K562 treated with DMSO at 1 percent for 4 hours (cell line): ENCODE data around the gene GTF2H3. TPM values are rescaled to one million over a fixed set of nuclear protein-coding genes. Genes with fewer than 3 reads are reported as not detected.

ENCODE experiments used
- total RNA-seq: library from RNA; unstranded; fragments of 300-600 nt; gene quantifications from 2 replicates; pipeline ENCODE4 v1.2.3, GENCODE V29; 2022; ENCODE audit not compliant: insufficient read depth

The GTF2H3 gene
- total RNA-seq = 19.9 and 20.2 TPM in 2 replicates

DNA sequence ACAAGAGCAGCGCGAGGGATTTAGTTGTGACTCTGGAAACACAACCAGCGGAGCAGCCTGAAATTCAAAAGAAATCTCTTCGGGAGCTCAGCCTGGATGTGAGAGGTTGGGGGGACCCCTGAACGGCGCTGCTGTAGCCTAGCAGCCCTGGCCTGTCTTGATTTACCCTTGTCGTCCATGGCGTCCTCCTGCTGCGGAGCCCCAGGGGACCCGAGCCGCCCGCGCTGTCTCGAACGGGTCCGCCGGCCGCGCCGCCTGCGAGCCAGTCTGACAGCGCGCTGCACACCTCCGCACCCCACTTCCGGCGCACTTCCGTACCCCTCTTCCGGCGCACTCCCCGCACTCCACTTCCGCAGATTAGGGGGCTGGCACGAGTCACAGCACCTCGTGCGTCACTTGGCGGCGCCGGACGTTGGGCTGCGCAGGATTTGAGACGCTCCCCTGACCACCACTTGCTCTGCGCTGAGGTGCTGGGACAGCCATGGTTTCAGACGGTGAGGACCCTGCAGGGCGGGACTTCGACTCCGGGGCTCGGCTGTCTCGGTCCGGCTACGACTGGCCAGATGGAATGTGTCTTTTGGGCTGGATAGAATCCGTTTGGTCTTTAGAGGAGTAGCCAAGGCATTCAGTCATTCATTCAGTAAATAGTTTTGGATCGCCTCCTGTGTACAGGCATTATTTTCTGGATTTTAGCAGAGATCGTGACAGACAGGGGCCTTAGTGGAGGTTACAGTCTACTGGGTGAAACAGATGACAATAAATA lies at the start of gene GTF2H3, which contains the start of gene EIF2B1:
GTF2H3 (plus strand) TSS at position 451 of the 763 bp plus-strand sequence; CDS start at position 482, 31 bp downstream.
EIF2B1 (minus strand) TSS at position 308 of the 763 bp plus-strand sequence; CDS start at position 179, 129 bp downstream.

DNA sequence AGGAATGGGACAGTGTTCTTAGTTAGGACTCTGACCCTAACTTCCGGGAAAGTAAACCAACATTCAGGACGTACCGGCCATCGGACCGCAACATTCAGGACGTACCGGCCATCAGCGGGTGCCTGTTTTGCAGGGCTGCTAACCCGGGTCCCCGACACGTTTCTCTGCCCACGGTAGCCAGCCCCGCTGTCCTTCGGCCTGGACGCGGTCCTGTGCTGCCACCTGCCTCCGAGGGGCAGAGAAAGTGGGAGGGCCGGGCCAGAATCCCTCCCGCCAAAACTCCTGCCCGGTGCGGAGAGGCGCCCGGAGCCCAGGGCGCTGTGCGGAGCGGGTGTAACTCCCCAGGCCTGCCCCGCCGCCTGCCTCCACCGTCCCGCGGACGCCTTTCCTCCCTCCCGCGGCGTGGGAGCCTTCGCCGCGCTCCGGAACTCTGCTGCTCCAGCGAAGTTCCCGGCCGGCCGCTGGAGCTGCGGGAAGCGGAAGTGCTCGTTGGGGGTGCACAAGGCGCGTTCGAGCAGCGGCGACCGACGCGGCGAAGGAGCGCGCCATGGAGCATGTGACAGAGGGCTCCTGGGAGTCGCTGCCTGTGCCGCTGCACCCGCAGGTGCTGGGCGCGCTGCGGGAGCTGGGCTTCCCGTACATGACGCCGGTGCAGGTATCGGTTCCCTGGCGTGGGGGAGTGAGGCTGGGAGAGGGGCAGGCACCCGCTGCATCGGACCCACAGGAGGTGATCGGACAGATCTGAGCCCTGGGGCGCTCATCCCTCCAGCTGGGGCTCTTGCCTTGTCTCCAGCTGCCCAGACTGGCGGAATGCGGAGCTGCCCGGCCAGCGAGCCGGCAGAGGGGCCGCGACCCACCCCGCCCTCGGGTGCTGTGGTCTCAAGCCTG lies 31.8 kb upstream of the GTF2H3 start, which contains the start of gene DDX55:
DDX55 (plus strand) TSS at position 498 of the 888 bp plus-strand sequence; CDS start at position 548, 50 bp downstream.

DNA sequence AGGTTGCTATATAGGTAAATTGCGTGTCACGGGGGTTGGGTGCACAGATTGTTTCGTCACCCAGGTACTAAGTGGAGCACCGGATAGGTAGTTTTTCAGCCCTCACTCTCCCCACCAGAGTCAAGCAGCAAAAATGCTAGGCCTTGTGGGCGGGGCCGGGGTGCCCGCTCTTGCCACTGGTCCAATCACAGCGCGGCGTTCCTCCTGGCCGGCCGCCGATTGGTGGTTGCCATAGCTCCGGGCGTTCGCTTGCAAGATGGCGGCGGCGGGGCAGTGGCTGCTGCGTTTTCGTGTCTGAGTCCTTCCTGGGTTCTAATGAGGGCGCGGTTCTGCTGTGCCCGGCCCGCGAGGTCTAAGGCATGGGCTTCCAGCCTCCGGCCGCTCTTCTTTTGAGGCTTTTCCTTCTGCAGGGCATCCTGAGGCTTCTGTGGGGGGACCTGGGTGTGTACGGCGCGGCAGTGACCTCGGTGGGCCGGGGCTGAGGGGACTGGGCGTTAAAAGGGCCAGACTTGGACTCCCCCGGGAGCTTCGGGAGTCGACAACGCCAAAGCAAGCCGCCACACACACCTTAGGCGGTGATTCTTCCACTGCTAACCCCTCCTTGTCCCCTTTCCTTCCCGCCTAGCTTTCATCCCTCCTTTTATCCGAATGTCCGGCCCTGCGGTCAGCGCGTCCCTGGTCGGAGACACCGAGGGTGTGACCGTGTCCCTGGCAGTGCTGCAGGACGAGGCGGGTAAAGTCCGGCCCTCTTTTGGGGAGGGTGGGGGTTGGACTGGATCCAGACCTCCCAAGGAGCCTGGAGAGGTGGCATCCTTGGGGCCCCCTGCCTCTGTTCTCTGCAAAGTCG lies 37.5 kb downstream of the GTF2H3 start, which contains the start of gene TCTN2:
TCTN2 (plus strand) TSS at position 232 of the 847 bp plus-strand sequence; CDS start at position 360, 128 bp downstream.

Other genes with a start within 250 kb of the GTF2H3 start
- gene KMT5A, start 249.7 kb upstream of the GTF2H3 start, total RNA-seq = 72.4 and 84.7 TPM in 2 replicates
- 7.9 and 9.1 TPM in 2 replicates for gene RILPL2, start 197.1 kb upstream of the GTF2H3 start, total RNA-seq
- gene SNRNP35, start 175.7 kb upstream of the GTF2H3 start, total RNA-seq = 15.5 and 25.5 TPM in 2 replicates
- gene RILPL1, start 100.1 kb upstream of the GTF2H3 start, total RNA-seq = 3.3 and 3.7 TPM in 2 replicates
- 123 and 139 TPM in 2 replicates for gene TMED2, start 49.3 kb upstream of the GTF2H3 start, total RNA-seq
- 14.2 and 22.0 TPM in 2 replicates for gene DDX55, start 31.7 kb upstream of the GTF2H3 start, total RNA-seq
- gene EIF2B1, start 143 bp upstream of the GTF2H3 start, total RNA-seq = 29.7 and 46.7 TPM in 2 replicates
- gene TCTN2, start 37.3 kb downstream of the GTF2H3 start, total RNA-seq = 3.3 and 4.1 TPM in 2 replicates
- 11.7 and 14.4 TPM in 2 replicates for gene ATP6V0A2, start 78.5 kb downstream of the GTF2H3 start, total RNA-seq
- 0.32 and 0.42 TPM in 2 replicates for gene DNAH10, start 128.5 kb downstream of the GTF2H3 start, total RNA-seq